ENCODE data around the gene GLI2.

- TF ChIP-seq NFIC (IDR thresholded peaks at IDR 0.05) (no peak), ZBTB7A (IDR thresholded peaks at IDR 0.05; ENCODE audit: low read depth) (no peak), TEAD4 (IDR thresholded peaks at IDR 0.05) (no peak), REST (IDR thresholded peaks at IDR 0.05; ENCODE audit: low read depth) (no peak), CEBPB (IDR thresholded peaks at IDR 0.05) (no peak), MAX (IDR thresholded peaks at IDR 0.05) (no peak), EP300 (IDR thresholded peaks at IDR 0.05; ENCODE audit: borderline replicate concordance) (no peak), TAF1 (IDR thresholded peaks at IDR 0.05; ENCODE audit: low read depth) (no peak), TCF12 (IDR thresholded peaks at IDR 0.05; ENCODE audit: low read depth) (no peak), CREB1 (IDR thresholded peaks at IDR 0.05; ENCODE audit: low read depth) (no peak)
Measured at GRCh38 chr2:120754067-120754960, 18.6 kb downstream of the GLI2 start.
